Panc1 (cell line): Measurements from ENCODE around the gene DGCR8. TPM values are rescaled to one million over a fixed set of nuclear protein-coding genes. Genes with fewer than 3 reads are reported as not detected.

Experiments used
- ATAC-seq: fragments of 200-7000 bp; cut with Tn5 transposase; 2 replicates; pipeline ENCODE4 v1.9.1; 2020; ENCODE audit warnings: mild to moderate bottlenecking, moderate library complexity
- BruUV-seq: library from RNA; stranded (reverse); fragments of 400-500 nt; replicated peaks from 2 replicates; lab custom pipeline; 2021; lab: Mats Ljungman, UMichigan
- CTCF ChIA-PET: fragments of 300-600 bp; sonication (Branson Sonifier 250); formaldehyde crosslinking; loops from one replicate; lab custom pipeline; 2022; ENCODE audit warnings: antibody characterized with exemption; lab: Charles Lee
- POLR2A ChIA-PET: fragments of 300-600 bp; sonication (Branson Sonifier 250); formaldehyde crosslinking; loops from one replicate; lab custom pipeline; 2022; ENCODE audit warnings: antibody characterized with exemption; lab: Charles Lee
- DNase-seq: peaks from one replicate; pipeline ENCODE4 v3.0.0-alpha.2; 2010; ENCODE audit warnings: low read depth, low spot score
- H3K27ac ChIP-seq: 2 replicates; pipeline ENCODE4 v1.5.1; 2011; ENCODE audit warnings: mild to moderate bottlenecking, low read length, inconsistent platforms
- H3K27me3 ChIP-seq: fragments of 200-500 bp; sonication (Bioruptor generic); 2 replicates; pipeline ENCODE4 v1.6.0; 2014; ENCODE audit warnings: low read length, inconsistent platforms; ENCODE audit not compliant: control insufficient read depth, insufficient read depth
- H3K36me3 ChIP-seq: fragments of 200-500 bp; sonication (Bioruptor generic); 2 replicates; pipeline ENCODE4 v1.5.1; 2014; ENCODE audit warnings: inconsistent platforms, mild to moderate bottlenecking, low read length, moderate library complexity; ENCODE audit not compliant: control insufficient read depth, insufficient read depth
- H3K4me1 ChIP-seq: 2 replicates; pipeline ENCODE4 v1.5.1; 2011; ENCODE audit warnings: inconsistent platforms, mild to moderate bottlenecking, low read length, moderate library complexity; ENCODE audit not compliant: control insufficient read depth, insufficient read depth
- H3K4me3 ChIP-seq, 2 experiments: 2 replicates each; pipeline ENCODE4 v1.5.1; 2011 to 2012; ENCODE audit warnings: low read depth in 2 of 2, low read length in 2 of 2, mild to moderate bottlenecking in 2 of 2, inconsistent platforms in 1 of 2, moderate library complexity in 1 of 2
- H3K9me3 ChIP-seq: fragments of 200-500 bp; sonication (Bioruptor generic); 2 replicates; pipeline ENCODE4 v1.5.1; 2014; ENCODE audit warnings: low read depth, mild to moderate bottlenecking, inconsistent platforms, low read length, moderate library complexity; ENCODE audit not compliant: control insufficient read depth, insufficient read depth
- CTCF ChIP-seq: fragments of 450-650 bp; IDR thresholded peaks from 2 replicates; pipeline ENCODE4 v1.5.1; 2017; ENCODE audit warnings: mild to moderate bottlenecking
- POLR2AphosphoS5 ChIP-seq: IDR thresholded peaks from 2 replicates; pipeline ENCODE4 v1.6.1; 2012; ENCODE audit warnings: mild to moderate bottlenecking, low read depth, low read length, moderate library complexity
- REST ChIP-seq, 2 experiments: IDR thresholded peaks; 2 replicates each; pipeline ENCODE4 v1.6.1; 2011 to 2012; ENCODE audit warnings: low read depth in 2 of 2, control low read depth in 1 of 2, low read length in 1 of 2, mild to moderate bottlenecking in 1 of 2, moderate library complexity in 1 of 2; ENCODE audit not compliant: insufficient read depth in 1 of 2
- SIN3A ChIP-seq: IDR thresholded peaks from 2 replicates; pipeline ENCODE4 v1.6.1; 2012; ENCODE audit warnings: low read depth, mild to moderate bottlenecking, low read length, moderate library complexity, borderline replicate concordance; ENCODE audit not compliant: insufficient read depth
- TCF7L2 ChIP-seq: IDR thresholded peaks from 2 replicates; pipeline ENCODE4 v1.6.1; 2011; ENCODE audit warnings: mild to moderate bottlenecking, low read depth, low read length, inconsistent platforms
- in situ Hi-C: cut with HindIII; loops from 2 replicates; pipeline ENCODE4 v1.10.0; 2016; ENCODE audit warnings: low sequenced_read_pairs, low pct_unique_long_range_greater_than_20kb
- intact Hi-C: fragments of 100-400 bp; cut with micrococcal nuclease; formaldehyde crosslinking; loops from one replicate; pipeline ENCODE4 v1.10.0; 2022; ENCODE audit not compliant: unreplicated experiment
- microRNA-seq: library from miRNA; unstranded; fragments of <30 nt; microRNA quantifications from one replicate; pipeline ENCODE4 v1.1.0, GENCODE V29; 2020; ENCODE audit not compliant: unreplicated experiment
- total RNA-seq: library from RNA; stranded (reverse); gene quantifications from one replicate; pipeline ENCODE4 v1.2.1, GENCODE V29; 2021; ENCODE audit not compliant: unreplicated experiment

DGCR8 gene
- total RNA-seq, 1 experiment from 2014 or later: 35.0 TPM

- H3K27me3 ChIP-seq: no peaks in the 10 kb centered on the region
- ATAC-seq (no peak), DNase-seq (no peak)
- no peak for TF ChIP-seq CTCF
- no peak for TF ChIP-seq SIN3A
- TF ChIP-seq TCF7L2: no peak
- TF ChIP-seq POLR2AphosphoS5: no peak
- no peak for TF ChIP-seq REST (IDR thresholded peaks at IDR 0.05; ENCODE audit: insufficient read depth in 1 of 2, low read depth in 2 of 2, low read length in 1 of 2)
- in situ Hi-C loops (no loop called here), intact Hi-C loops (no loop called here)
- H3K36me3 ChIP-seq: no peaks in the 10 kb centered on the region
- H3K4me1 ChIP-seq: no peaks in the 10 kb centered on the region
- CTCF ChIA-PET: no interaction called here
- POLR2A ChIA-PET: no interaction called here
- no peak overlapping the region for H3K27ac ChIP-seq
- BruUV-seq: no TSS peak
- H3K4me3 ChIP-seq: no peak overlapping the region
- H3K9me3 ChIP-seq: no peaks in the 10 kb centered on the region
Observed at GRCh38 chr22:20160041-20160440, 80.0 kb downstream of the DGCR8 start.

Small RNAs within 50 kb of the gene (microRNA-seq; reads per million reads assigned to microRNA genes)
- gene MIR185 (990 reads per million, percentile 81 among the genes with 10 or more reads in this experiment), gene MIR6816 (not detected)

Other genes starting within 250 kb of the DGCR8 start
- gene GNB1L, start 225.4 kb upstream of the DGCR8 start, total RNA-seq: 12.2 TPM
- 26.7 TPM for gene RTL10, start 225.4 kb upstream of the DGCR8 start, total RNA-seq
- 108 TPM for gene COMT, start 138.5 kb upstream of the DGCR8 start, total RNA-seq
- gene TXNRD2, start 138.4 kb upstream of the DGCR8 start, total RNA-seq: 29.5 TPM
- 8.2 TPM for gene ARVCF, start 63.4 kb upstream of the DGCR8 start, total RNA-seq
- 32.2 TPM for gene TANGO2, start 59.1 kb upstream of the DGCR8 start, total RNA-seq
- 232 TPM for gene RANBP1, start 35.9 kb downstream of the DGCR8 start, total RNA-seq
- gene TRMT2A, start 37.0 kb downstream of the DGCR8 start, total RNA-seq: 66.7 TPM
- gene ZDHHC8, start 51.6 kb downstream of the DGCR8 start, total RNA-seq: 79.0 TPM
- gene CCDC188, start 70.8 kb downstream of the DGCR8 start, total RNA-seq: not detected
- gene RTN4R, start 188.1 kb downstream of the DGCR8 start, total RNA-seq: 16.3 TPM
- gene DGCR6L, start 239.8 kb downstream of the DGCR8 start, total RNA-seq: 43.5 TPM